Mesothelial cell of epicardium (in vitro differentiated cells): ENCODE data around the gene FOXL1. TPM values are rescaled to one million over a fixed set of nuclear protein-coding genes. Genes with fewer than 3 reads are reported as not detected.

ENCODE experiments used
- DNase-seq, 2 experiments: peaks; one replicate each; pipeline ENCODE4 v3.0.0; 2021; ENCODE audit warnings: low spot score in 2 of 2; ENCODE audit not compliant: unreplicated experiment in 2 of 2
- H3K27ac Mint-ChIP-seq: 2 replicates; pipeline ENCODE4 v1.8.0; 2021; ENCODE audit warnings: mixed read lengths
- H3K27me3 Mint-ChIP-seq: 2 replicates; pipeline ENCODE4 v1.8.0; 2021; ENCODE audit warnings: low read depth, mixed read lengths
- H3K36me3 Mint-ChIP-seq: 2 replicates; pipeline ENCODE4 v1.8.0; 2021; ENCODE audit warnings: mixed read lengths
- H3K4me1 Mint-ChIP-seq: 2 replicates; pipeline ENCODE4 v1.8.0; 2021; ENCODE audit warnings: mixed read lengths
- H3K4me3 Mint-ChIP-seq: 2 replicates; pipeline ENCODE4 v1.8.0; 2021; ENCODE audit warnings: mild to moderate bottlenecking, moderate library complexity, mixed read lengths
- H3K9me3 Mint-ChIP-seq: 2 replicates; pipeline ENCODE4 v1.8.0; 2021; ENCODE audit warnings: mixed read lengths
- total RNA-seq: library from RNA; stranded (reverse); gene quantifications from 3 replicates; pipeline ENCODE4 v1.2.1, GENCODE V29; 2021
- TF ChIP-seq, protein P1 (sequence below): fragments of 200-600 bp; sonication (generic); IDR thresholded peaks from one replicate; pipeline ENCODE4 v1.5.0; 2021; ENCODE audit warnings: antibody characterized with exemption; ENCODE audit not compliant: unreplicated experiment

The FOXL1 gene
- total RNA-seq, 1 donor from 2014 or later, result 2.5 TPM

DNA sequence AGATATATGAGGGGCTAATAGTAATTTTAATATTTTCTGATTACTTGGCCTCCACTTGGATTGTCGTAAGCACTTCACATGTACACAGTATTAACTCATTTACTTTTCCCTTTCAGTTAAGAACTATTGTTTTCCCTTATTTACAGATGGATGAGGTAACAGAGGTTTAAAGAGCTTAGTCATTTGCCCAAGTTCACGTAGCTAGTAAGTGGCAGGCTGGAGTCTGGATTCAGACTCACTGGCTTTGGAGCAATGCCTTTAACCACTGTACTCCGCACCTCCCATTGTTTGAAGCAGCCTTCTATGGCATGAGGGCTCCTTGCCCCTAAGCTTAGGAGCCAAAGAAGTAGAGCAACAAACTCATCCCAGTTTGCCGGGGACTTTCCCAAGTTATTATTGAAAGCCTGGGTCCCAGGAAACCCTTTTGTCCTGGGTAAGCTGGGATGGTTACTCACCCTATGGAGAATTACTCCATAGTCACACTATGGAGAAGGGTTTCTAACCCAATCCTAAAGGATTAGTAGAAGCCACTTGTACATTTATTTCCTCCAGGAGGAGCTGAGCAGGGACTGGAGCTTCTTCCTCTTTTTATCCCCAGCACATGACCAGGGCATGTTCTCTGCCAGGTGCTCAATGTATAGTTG is 12.3 kb downstream of the FOXL1 start:
- Mint-ChIP-seq H3K27me3 (peaks cover 27% of the 10 kb centered on the region), H3K4me1 (peaks cover 26% of the 10 kb centered on the region), H3K27ac (no peak overlapping the region), H3K9me3 (no peaks in the 10 kb centered on the region), H3K4me3 (no peak overlapping the region), H3K36me3 (no peaks in the 10 kb centered on the region)
- TF ChIP-seq, protein P1, sequence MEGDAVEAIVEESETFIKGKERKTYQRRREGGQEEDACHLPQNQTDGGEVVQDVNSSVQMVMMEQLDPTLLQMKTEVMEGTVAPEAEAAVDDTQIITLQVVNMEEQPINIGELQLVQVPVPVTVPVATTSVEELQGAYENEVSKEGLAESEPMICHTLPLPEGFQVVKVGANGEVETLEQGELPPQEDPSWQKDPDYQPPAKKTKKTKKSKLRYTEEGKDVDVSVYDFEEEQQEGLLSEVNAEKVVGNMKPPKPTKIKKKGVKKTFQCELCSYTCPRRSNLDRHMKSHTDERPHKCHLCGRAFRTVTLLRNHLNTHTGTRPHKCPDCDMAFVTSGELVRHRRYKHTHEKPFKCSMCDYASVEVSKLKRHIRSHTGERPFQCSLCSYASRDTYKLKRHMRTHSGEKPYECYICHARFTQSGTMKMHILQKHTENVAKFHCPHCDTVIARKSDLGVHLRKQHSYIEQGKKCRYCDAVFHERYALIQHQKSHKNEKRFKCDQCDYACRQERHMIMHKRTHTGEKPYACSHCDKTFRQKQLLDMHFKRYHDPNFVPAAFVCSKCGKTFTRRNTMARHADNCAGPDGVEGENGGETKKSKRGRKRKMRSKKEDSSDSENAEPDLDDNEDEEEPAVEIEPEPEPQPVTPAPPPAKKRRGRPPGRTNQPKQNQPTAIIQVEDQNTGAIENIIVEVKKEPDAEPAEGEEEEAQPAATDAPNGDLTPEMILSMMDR, result no peak
- no peak for DNase-seq

DNA sequence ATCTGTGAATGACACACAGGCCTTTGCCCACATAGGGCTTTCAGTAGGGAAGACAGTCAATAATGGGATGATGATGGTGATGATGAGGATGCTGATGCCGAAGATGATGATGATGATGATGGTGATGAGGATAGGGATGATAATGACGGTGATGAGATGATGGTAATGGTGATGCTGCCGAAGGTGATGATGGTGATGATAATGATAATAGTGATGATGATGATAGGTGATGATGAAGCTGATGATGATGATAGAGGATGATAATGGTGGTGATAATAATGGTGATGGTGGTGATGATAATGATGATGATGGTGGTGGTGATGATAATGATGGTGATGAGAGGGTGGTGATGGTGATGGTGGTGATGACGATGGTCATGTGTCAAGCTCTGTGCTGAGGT is 12.9 kb downstream of the FOXL1 start:
- H3K36me3 Mint-ChIP-seq, result no peaks in the 10 kb centered on the region
- H3K27ac Mint-ChIP-seq, result no peak overlapping the region
- TF ChIP-seq, protein P1, result no peak
- no peaks in the 10 kb centered on the region for H3K9me3 Mint-ChIP-seq
- H3K4me3 Mint-ChIP-seq, result no peak overlapping the region
- DNase-seq, result no peak
- peaks cover 32% of the 10 kb centered on the region for H3K4me1 Mint-ChIP-seq
- H3K27me3 Mint-ChIP-seq, result peaks cover 27% of the 10 kb centered on the region

DNA sequence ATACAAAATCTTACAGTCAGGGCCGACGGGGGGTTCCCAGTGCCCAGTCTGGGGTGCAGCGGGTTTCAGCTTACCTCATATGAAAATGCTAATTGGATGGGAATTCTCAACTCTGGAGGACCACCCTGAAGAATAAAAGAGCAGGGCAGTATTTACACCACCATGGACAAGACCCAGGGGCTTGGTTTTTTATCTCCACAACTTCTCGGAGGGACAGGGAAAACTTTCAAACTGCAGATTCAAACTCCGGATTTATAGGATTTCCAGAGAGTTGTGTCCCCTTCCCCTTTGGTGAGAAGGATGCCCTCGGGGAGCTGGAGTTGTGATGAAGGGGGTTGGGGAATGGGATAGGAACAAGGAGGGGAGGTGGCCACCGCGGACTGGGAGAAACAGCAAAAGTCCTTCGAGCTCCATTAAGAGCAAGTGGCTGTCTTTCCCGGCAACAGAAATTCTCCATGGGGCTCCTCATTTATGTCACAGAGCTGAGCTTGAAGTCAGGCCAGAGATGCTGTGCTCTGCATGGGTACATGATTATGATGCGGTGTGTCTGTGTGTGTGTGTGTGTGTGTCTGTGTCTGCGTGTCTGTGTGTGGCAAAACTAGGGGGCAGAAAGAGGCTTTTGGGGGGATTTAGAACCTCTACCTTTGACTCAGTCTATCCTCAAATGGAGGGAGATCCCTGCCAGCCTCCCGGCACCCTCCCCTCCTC is 15.7 kb downstream of the FOXL1 start:
- TF ChIP-seq, protein P1, result no peak
- Mint-ChIP-seq H3K9me3 (no peaks in the 10 kb centered on the region), H3K27ac (peak overlapping the region; percentile 25), H3K27me3 (peaks cover 27% of the 10 kb centered on the region), H3K36me3 (no peaks in the 10 kb centered on the region), H3K4me3 (no peak overlapping the region), H3K4me1 (peaks cover 49% of the 10 kb centered on the region)
- DNase-seq, result no peak

DNA sequence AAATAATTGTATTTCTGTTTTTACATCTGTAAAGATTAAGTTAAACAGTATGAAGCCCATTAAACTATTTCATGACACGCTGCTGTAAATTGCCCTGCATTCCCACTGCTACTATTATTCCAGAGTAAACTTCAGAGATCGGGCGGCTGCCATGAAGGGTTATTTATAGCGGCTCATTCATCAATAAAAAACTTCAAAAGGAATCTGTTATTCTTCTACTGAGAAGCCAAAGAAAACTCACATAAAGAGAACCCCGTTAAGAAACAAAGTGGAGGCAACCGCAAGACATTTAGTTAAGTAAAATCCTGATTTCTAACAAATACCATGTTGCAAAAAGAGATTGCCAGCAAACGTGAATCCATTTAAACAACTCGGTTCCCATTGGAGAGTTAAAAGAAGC is 16.4 kb downstream of the FOXL1 start:
- H3K27me3 Mint-ChIP-seq, result peaks cover 27% of the 10 kb centered on the region

DNA sequence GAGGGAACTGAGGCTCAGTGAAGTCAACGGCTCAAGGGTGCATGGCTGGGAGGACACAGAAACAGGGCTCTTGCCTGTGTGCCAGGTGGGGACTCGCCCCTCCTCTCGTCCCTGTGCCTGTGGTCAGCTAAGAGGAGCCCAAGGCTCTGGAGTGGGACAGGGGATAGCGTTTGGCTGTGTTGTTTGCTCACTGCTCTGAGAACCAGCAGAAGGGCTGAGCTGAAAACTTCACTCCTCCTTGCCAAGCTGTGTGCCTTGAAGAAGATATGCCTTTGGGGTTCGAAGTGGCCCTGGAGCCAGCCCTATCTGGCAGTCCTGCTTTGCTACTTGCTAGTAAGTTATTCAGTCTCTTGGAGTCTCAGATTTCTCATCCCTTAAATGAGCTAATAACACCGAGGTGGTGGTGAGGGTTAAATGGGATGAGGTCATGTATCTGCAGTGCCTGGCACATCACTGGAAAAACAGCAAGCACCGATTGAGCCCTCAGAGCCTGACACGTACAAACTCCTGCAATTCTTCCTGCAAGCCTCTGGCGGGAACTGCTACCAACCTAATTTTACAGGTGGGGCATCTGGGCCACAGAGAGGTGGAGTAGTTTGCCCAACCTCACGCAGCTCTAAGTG is 17.7 kb downstream of the FOXL1 start:
- Mint-ChIP-seq H3K4me3 (no peak overlapping the region), H3K27ac (no peak overlapping the region), H3K27me3 (peaks cover 23% of the 10 kb centered on the region), H3K9me3 (no peaks in the 10 kb centered on the region), H3K4me1 (peaks cover 52% of the 10 kb centered on the region), H3K36me3 (no peaks in the 10 kb centered on the region)
- TF ChIP-seq, protein P1, result no peak
- no peak for DNase-seq

More for the DNA sequence above, 16.4 kb downstream of the FOXL1 start:
- TF ChIP-seq, protein P1, result no peak
- H3K9me3 Mint-ChIP-seq, result no peaks in the 10 kb centered on the region
- H3K27ac Mint-ChIP-seq, result peak overlapping the region; percentile 33
- H3K36me3 Mint-ChIP-seq, result no peaks in the 10 kb centered on the region
- no peak overlapping the region for H3K4me3 Mint-ChIP-seq
- no peak for DNase-seq
- H3K4me1 Mint-ChIP-seq, result peaks cover 52% of the 10 kb centered on the region
